K562 (cell line): ENCODE data around the gene BOD1L1. TPM values are rescaled to one million over a fixed set of nuclear protein-coding genes. Genes with fewer than 3 reads are reported as not detected.

ENCODE experiments used
- ELF1 ChIP-seq: fragments of 200-800 bp; sonication (Bioruptor generic); IDR thresholded peaks from 2 replicates; pipeline ENCODE4 v1.6.1; 2016; ENCODE audit warnings: missing genetic modification characterization, missing compliant biosample characterization
- ELK3 ChIP-seq: fragments of 450-650 bp; formaldehyde crosslinking; IDR thresholded peaks from 2 replicates; pipeline ENCODE4 v1.4.0; 2020; ENCODE audit warnings: mild to moderate bottlenecking
- GATAD2A ChIP-seq: fragments of 450-650 bp; IDR thresholded peaks from 2 replicates; pipeline ENCODE4 v1.6.1; 2017
- HDAC1 ChIP-seq, 2 experiments: fragments of 450-650 bp; IDR thresholded peaks; 2 replicates each; pipeline ENCODE4 v1.6.1; 2016 to 2017; ENCODE audit warnings: inconsistent platforms in 1 of 2, mild to moderate bottlenecking in 1 of 2, moderate library complexity in 1 of 2
- HDAC2 ChIP-seq: fragments of 450-650 bp; IDR thresholded peaks from 2 replicates; pipeline ENCODE4 v1.6.1; 2016; ENCODE audit warnings: mild to moderate bottlenecking
- HDAC6 ChIP-seq: IDR thresholded peaks from 2 replicates; pipeline ENCODE4 v1.6.1; 2012; ENCODE audit warnings: low read depth, mild to moderate bottlenecking, control low read depth, inconsistent platforms, low read length, moderate library complexity
- MXD1 ChIP-seq: fragments of 250-450 bp; sonication (Bioruptor Pico); IDR thresholded peaks from 2 replicates; pipeline ENCODE4 v1.8.0; 2021; ENCODE audit warnings: borderline replicate concordance, mild to moderate bottlenecking, moderate library complexity; ENCODE audit not compliant: poor library complexity, severe bottlenecking
- NR2C2 ChIP-seq, 2 experiments: fragments of 200-800 bp in 1 of 2; sonication (Bioruptor generic) in 1 of 2; sonication (generic) in 1 of 2; formaldehyde crosslinking in 1 of 2; IDR thresholded peaks; 2 replicates each; pipeline versions ENCODE4 v1.6.1 to v1.8.0; 2016 to 2022; ENCODE audit warnings: mild to moderate bottlenecking in 1 of 2, missing compliant biosample characterization in 1 of 2, missing genetic modification characterization in 1 of 2, missing genetic modification reagents in 1 of 2
- NRF1 ChIP-seq, 2 experiments: fragments of 450-650 bp; IDR thresholded peaks in 1 of 2; conservative IDR thresholded peaks in 1 of 2; 2 replicates each; pipeline ENCODE4 v1.6.1; 2014; ENCODE audit warnings: mild to moderate bottlenecking in 2 of 2
- POLR2G ChIP-seq: fragments of 200-400 bp; formaldehyde crosslinking; IDR thresholded peaks from 2 replicates; pipeline ENCODE4 v1.6.1; 2017; ENCODE audit warnings: low read depth, mild to moderate bottlenecking, antibody characterized with exemption, low read length, moderate library complexity
- SETDB1 ChIP-seq: IDR thresholded peaks from one replicate; pipeline ENCODE4 v1.6.1; 2012; ENCODE audit warnings: low read length, control low read depth, inconsistent platforms
- SMARCE1 ChIP-seq: fragments of 450-650 bp; IDR thresholded peaks from 2 replicates; pipeline ENCODE4 v1.7.1; 2016; ENCODE audit warnings: mild to moderate bottlenecking
- SRSF3 ChIP-seq: fragments of 200-400 bp; formaldehyde crosslinking; IDR thresholded peaks from 2 replicates; pipeline ENCODE4 v1.6.1; 2016; ENCODE audit warnings: mild to moderate bottlenecking, low read length, moderate library complexity; ENCODE audit not compliant: insufficient read depth
- TAF7 ChIP-seq: fragments of 450-650 bp; IDR thresholded peaks from 2 replicates; pipeline ENCODE4 v1.6.1; 2016; ENCODE audit warnings: missing genetic modification characterization, missing compliant biosample characterization
- ZKSCAN1 ChIP-seq: fragments of 150-350 bp; IDR thresholded peaks from 2 replicates; pipeline ENCODE4 v1.6.1; 2016; ENCODE audit warnings: low read depth, low read length
- ZNF124 ChIP-seq: sonication (generic); formaldehyde crosslinking; IDR thresholded peaks from 2 replicates; pipeline ENCODE4 v1.8.1; 2022; ENCODE audit warnings: missing genetic modification reagents
- ZNF639 ChIP-seq, 2 experiments: fragments of 200-800 bp in 1 of 2; sonication (Bioruptor generic) in 1 of 2; sonication (generic) in 1 of 2; formaldehyde crosslinking in 1 of 2; IDR thresholded peaks in 1 of 2; conservative IDR thresholded peaks in 1 of 2; 2 replicates each; pipeline versions ENCODE4 v1.5.0 to v1.6.1; 2016 to 2020; ENCODE audit warnings: missing compliant biosample characterization in 1 of 2, missing genetic modification characterization in 1 of 2, missing genetic modification reagents in 1 of 2
- polyA plus RNA-seq, 8 experiments: library from polyadenylated mRNA; depleted of rRNA in 4 of 8; stranded (reverse) in 5 of 8; unstranded in 3 of 8; fragments of >200 nt; fragmentation: Nextera tagmentation in 2 of 8; fragmentation: Illumina TruSeq in 1 of 8; extraction: Ambion mirVana in 2 of 8; extraction: Trizol in 1 of 8; gene quantifications; 2 replicates each; pipeline versions ENCODE4 v1.2.1 to v1.2.3, GENCODE V29; 2011 to 2014; ENCODE audit warnings: inconsistent platforms in 1 of 8, missing spikeins in 1 of 8
- total RNA-seq, 7 experiments: library from RNA; depleted of rRNA in 6 of 7; stranded (reverse); fragments of >200 nt in 6 of 7; fragmentation: Illumina TruSeq in 2 of 7; extraction: Trizol in 2 of 7; gene quantifications; 2 replicates each; pipeline versions ENCODE4 v1.2.1 to v1.2.3, GENCODE V29; 2011 to 2021; ENCODE audit warnings: low replicate concordance in 1 of 7
- TF ChIP-seq, protein P1 (sequence below): sonication (generic); formaldehyde crosslinking; IDR thresholded peaks from 2 replicates; pipeline ENCODE4 v1.8.0; 2023; ENCODE audit warnings: mild to moderate bottlenecking, missing genetic modification reagents
- TF ChIP-seq, protein P2 (sequence below): IDR thresholded peaks from 2 replicates; pipeline ENCODE4 v1.6.1; 2014; ENCODE audit warnings: antibody characterized with exemption

The BOD1L1 gene
- total and polyA plus RNA-seq, 9 of the 15 experiments (the other 6 are each of a cell fraction or from before 2014, with no cell fraction given): 4.8 to 23.2 (median 17.7) TPM

GRCh38 chr4:13627606-13628311 is at the start of gene BOD1L1 (continued):
- TF ChIP-seq ZNF639 (CRISPR knock-in tag; conservative IDR thresholded peaks at IDR 0.05 in 1 of 2, IDR thresholded peaks at IDR 0.05 in 1 of 2): peak in 1 of 2 experiments; percentile 97; a peak in 2 of 4 replicates
- no peak for TF ChIP-seq HDAC2
- peak; percentile 86 to 88 for TF ChIP-seq NRF1 (conservative IDR thresholded peaks at IDR 0.05 in 1 of 2, IDR thresholded peaks at IDR 0.05 in 1 of 2)
- TF ChIP-seq SRSF3: no peak
- TF ChIP-seq NR2C2 (CRISPR knock-in tag; IDR thresholded peaks at IDR 0.05): peak; percentile 94
- peak; percentile 99 for TF ChIP-seq NR2C2 (tag; IDR thresholded peaks at IDR 0.05)
- no peak for TF ChIP-seq MXD1 (CRISPR knock-in tag)
- peak; percentile 72; the same call in 1 of the 2 replicates for TF ChIP-seq ZKSCAN1
- TF ChIP-seq HDAC6: no peak
- TF ChIP-seq SMARCE1: no peak
- TF ChIP-seq ZNF124: no peak
- TF ChIP-seq POLR2G: peak; percentile 94
- peak; percentile 95 for TF ChIP-seq ELF1 (tag)
- TF ChIP-seq, protein P1, sequence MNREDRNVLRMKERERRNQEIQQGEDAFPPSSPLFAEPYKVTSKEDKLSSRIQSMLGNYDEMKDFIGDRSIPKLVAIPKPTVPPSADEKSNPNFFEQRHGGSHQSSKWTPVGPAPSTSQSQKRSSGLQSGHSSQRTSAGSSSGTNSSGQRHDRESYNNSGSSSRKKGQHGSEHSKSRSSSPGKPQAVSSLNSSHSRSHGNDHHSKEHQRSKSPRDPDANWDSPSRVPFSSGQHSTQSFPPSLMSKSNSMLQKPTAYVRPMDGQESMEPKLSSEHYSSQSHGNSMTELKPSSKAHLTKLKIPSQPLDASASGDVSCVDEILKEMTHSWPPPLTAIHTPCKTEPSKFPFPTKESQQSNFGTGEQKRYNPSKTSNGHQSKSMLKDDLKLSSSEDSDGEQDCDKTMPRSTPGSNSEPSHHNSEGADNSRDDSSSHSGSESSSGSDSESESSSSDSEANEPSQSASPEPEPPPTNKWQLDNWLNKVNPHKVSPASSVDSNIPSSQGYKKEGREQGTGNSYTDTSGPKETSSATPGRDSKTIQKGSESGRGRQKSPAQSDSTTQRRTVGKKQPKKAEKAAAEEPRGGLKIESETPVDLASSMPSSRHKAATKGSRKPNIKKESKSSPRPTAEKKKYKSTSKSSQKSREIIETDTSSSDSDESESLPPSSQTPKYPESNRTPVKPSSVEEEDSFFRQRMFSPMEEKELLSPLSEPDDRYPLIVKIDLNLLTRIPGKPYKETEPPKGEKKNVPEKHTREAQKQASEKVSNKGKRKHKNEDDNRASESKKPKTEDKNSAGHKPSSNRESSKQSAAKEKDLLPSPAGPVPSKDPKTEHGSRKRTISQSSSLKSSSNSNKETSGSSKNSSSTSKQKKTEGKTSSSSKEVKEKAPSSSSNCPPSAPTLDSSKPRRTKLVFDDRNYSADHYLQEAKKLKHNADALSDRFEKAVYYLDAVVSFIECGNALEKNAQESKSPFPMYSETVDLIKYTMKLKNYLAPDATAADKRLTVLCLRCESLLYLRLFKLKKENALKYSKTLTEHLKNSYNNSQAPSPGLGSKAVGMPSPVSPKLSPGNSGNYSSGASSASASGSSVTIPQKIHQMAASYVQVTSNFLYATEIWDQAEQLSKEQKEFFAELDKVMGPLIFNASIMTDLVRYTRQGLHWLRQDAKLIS: 0 out of 2 replicates have a peak, but pooled peaks have one; percentile 44
- TF ChIP-seq TAF7 (tag): peak; percentile 81
- no peak for TF ChIP-seq GATAD2A
- TF ChIP-seq, protein P2, sequence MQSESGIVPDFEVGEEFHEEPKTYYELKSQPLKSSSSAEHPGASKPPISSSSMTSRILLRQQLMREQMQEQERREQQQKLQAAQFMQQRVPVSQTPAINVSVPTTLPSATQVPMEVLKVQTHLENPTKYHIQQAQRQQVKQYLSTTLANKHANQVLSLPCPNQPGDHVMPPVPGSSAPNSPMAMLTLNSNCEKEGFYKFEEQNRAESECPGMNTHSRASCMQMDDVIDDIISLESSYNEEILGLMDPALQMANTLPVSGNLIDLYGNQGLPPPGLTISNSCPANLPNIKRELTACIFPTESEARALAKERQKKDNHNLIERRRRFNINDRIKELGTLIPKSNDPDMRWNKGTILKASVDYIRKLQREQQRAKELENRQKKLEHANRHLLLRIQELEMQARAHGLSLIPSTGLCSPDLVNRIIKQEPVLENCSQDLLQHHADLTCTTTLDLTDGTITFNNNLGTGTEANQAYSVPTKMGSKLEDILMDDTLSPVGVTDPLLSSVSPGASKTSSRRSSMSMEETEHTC: no peak
- no peak for TF ChIP-seq SETDB1
- TF ChIP-seq ELK3 (CRISPR knock-in tag): no peak
- TF ChIP-seq HDAC1 (IDR thresholded peaks at IDR 0.05): peak in 1 of 2 experiments; percentile 51; a peak in 1 of 4 replicates
